KMS-11 (cell line): ENCODE measurements around the gene CACNA1I.

Experiments
- H2AFZ ChIP-seq: fragments of 200-600 bp; sonication (generic); 2 replicates; pipeline ENCODE4 v1.6.1; 2016; ENCODE audit warnings: antibody characterized with exemption, mixed run types, low read depth
- H3K27ac ChIP-seq: fragments of 200-600 bp; sonication (generic); 2 replicates; pipeline ENCODE4 v1.6.1; 2016; ENCODE audit warnings: mild to moderate bottlenecking, mixed run types
- H3K27me3 ChIP-seq: fragments of 200-600 bp; sonication (generic); 2 replicates; pipeline ENCODE4 v1.6.1; 2017; ENCODE audit warnings: mild to moderate bottlenecking, low read depth, mixed run types, moderate library complexity; ENCODE audit not compliant: insufficient read depth
- H3K36me3 ChIP-seq: fragments of 200-600 bp; sonication (generic); 2 replicates; pipeline ENCODE4 v1.6.1; 2017; ENCODE audit warnings: mild to moderate bottlenecking, mixed run types; ENCODE audit not compliant: insufficient read depth
- H3K4me1 ChIP-seq: fragments of 200-600 bp; sonication (generic); 2 replicates; pipeline ENCODE4 v1.6.1; 2016; ENCODE audit warnings: mild to moderate bottlenecking, low read depth, mixed run types; ENCODE audit not compliant: poor library complexity, severe bottlenecking
- H3K4me2 ChIP-seq: fragments of 200-600 bp; sonication (generic); 2 replicates; pipeline ENCODE4 v1.7.0; 2016; ENCODE audit warnings: mild to moderate bottlenecking, mixed run types
- H3K4me3 ChIP-seq: fragments of 200-600 bp; sonication (generic); IDR thresholded peaks from 2 replicates; pipeline ENCODE4 v1.6.1; 2017; ENCODE audit warnings: low read depth, low read length, mixed read lengths; ENCODE audit not compliant: insufficient read depth
- H3K79me2 ChIP-seq: fragments of 200-600 bp; sonication (generic); 2 replicates; pipeline ENCODE4 v1.6.1; 2016; ENCODE audit warnings: low read depth, mixed run types; ENCODE audit not compliant: insufficient read depth
- H3K9ac ChIP-seq: fragments of 200-600 bp; sonication (generic); 2 replicates; pipeline ENCODE4 v1.6.1; 2016; ENCODE audit warnings: mild to moderate bottlenecking, mixed run types
- H4K20me1 ChIP-seq: fragments of 200-600 bp; sonication (generic); 2 replicates; pipeline ENCODE4 v1.6.1; 2016; ENCODE audit warnings: mild to moderate bottlenecking, mixed run types; ENCODE audit not compliant: insufficient read depth
- CTCF ChIP-seq: fragments of 200-600 bp; sonication (generic); conservative IDR thresholded peaks from 2 replicates; pipeline ENCODE4 v1.6.1; 2017; ENCODE audit warnings: low read depth, mild to moderate bottlenecking, antibody characterized with exemption, low read length, moderate library complexity, mixed read lengths

The CACNA1I gene

GRCh38 chr22:39679652-39680051, 109.1 kb downstream of the CACNA1I start:
- TF ChIP-seq CTCF: no peak
- H3K9ac ChIP-seq: no peak overlapping the region
- H4K20me1 ChIP-seq: no peaks in the 10 kb centered on the region
- no peaks in the 10 kb centered on the region for H3K79me2 ChIP-seq
- H3K27me3 ChIP-seq: peaks cover 65% of the 10 kb centered on the region
- no peak overlapping the region for H3K4me2 ChIP-seq
- no peak overlapping the region for H3K27ac ChIP-seq
- H3K36me3 ChIP-seq: no peaks in the 10 kb centered on the region
- no peaks in the 10 kb centered on the region for H3K4me1 ChIP-seq
- H3K4me3 ChIP-seq: no peak overlapping the region
- H2AFZ ChIP-seq: no peak overlapping the region

- Histone ChIP-seq H3K9ac (no peak overlapping the region), H3K4me2 (no peak overlapping the region), H3K79me2 (no peaks in the 10 kb centered on the region), H4K20me1 (no peaks in the 10 kb centered on the region), H2AFZ (no peak overlapping the region), H3K4me1 (no peaks in the 10 kb centered on the region), H3K4me3 (no peak overlapping the region), H3K36me3 (no peaks in the 10 kb centered on the region), H3K27me3 (peaks cover 58% of the 10 kb centered on the region), H3K27ac (no peak overlapping the region)
- TF ChIP-seq CTCF: no peak
Observed at GRCh38 chr22:39680486-39680885, 109.9 kb downstream of the CACNA1I start.

- Histone ChIP-seq H3K36me3 (no peaks in the 10 kb centered on the region), H3K4me2 (no peak overlapping the region), H3K27ac (no peak overlapping the region), H3K27me3 (peaks cover 51% of the 10 kb centered on the region), H2AFZ (no peak overlapping the region), H3K4me1 (no peaks in the 10 kb centered on the region), H3K9ac (no peak overlapping the region), H3K79me2 (no peaks in the 10 kb centered on the region), H3K4me3 (no peak overlapping the region), H4K20me1 (no peaks in the 10 kb centered on the region)
- TF ChIP-seq CTCF: no peak
Observed at GRCh38 chr22:39681038-39681861, 110.7 kb downstream of the CACNA1I start.

GRCh38 chr22:39682994-39683393, 112.4 kb downstream of the CACNA1I start:
- H3K27me3 ChIP-seq: peaks cover 51% of the 10 kb centered on the region
- no peak overlapping the region for H3K4me3 ChIP-seq
- no peaks in the 10 kb centered on the region for H3K79me2 ChIP-seq
- no peak overlapping the region for H3K9ac ChIP-seq
- no peak overlapping the region for H2AFZ ChIP-seq
- H3K4me2 ChIP-seq: no peak overlapping the region
- TF ChIP-seq CTCF: no peak
- H3K27ac ChIP-seq: no peak overlapping the region
- no peaks in the 10 kb centered on the region for H3K4me1 ChIP-seq
- no peaks in the 10 kb centered on the region for H4K20me1 ChIP-seq
- no peaks in the 10 kb centered on the region for H3K36me3 ChIP-seq
